Activated naive CD8-positive, alpha-beta T cell treated with anti-CD3 and anti-CD28 coated beads, Interleukin-2, amount 10 ng/mL, durations not matched to agents 7 days and 5 days (primary cell): ENCODE data around the gene OAS3. TPM values are rescaled to one million over a fixed set of nuclear protein-coding genes. Genes with fewer than 3 reads are reported as not detected.
"Not testable (repeated sequence)": the region's sequence is repeated elsewhere in the genome, so short reads cannot be mapped to it uniquely, and the experiment has no call there.

ENCODE experiments used
- ATAC-seq: fragments of 150-1000 bp; cut with Tn5 transposase; one replicate; pipeline ENCODE4 v1.10.0; 2021; ENCODE audit warnings: low read depth, moderate library complexity
- POLR2A ChIA-PET: fragments of 350-600 bp; sonication (Branson Sonifier 250); formaldehyde crosslinking; loops from one replicate; lab custom pipeline; 2021; ENCODE audit warnings: antibody characterized with exemption; lab: Charles Lee
- DNase-seq: peaks from one replicate; pipeline ENCODE4 v3.0.0; 2021
- H3K27ac Mint-ChIP-seq: one replicate; pipeline ENCODE4 v1.8.0; 2022; ENCODE audit warnings: mild to moderate bottlenecking, mixed read lengths
- H3K27me3 Mint-ChIP-seq: one replicate; pipeline ENCODE4 v1.8.0; 2022; ENCODE audit warnings: mild to moderate bottlenecking, moderate library complexity, mixed read lengths
- H3K36me3 Mint-ChIP-seq: one replicate; pipeline ENCODE4 v1.8.0; 2021; ENCODE audit warnings: mild to moderate bottlenecking, mixed read lengths
- H3K4me1 Mint-ChIP-seq: one replicate; pipeline ENCODE4 v1.8.0; 2021; ENCODE audit warnings: mixed read lengths
- H3K4me3 Mint-ChIP-seq: one replicate; pipeline ENCODE4 v1.8.0; 2022; ENCODE audit warnings: mild to moderate bottlenecking, moderate library complexity, mixed read lengths
- H3K9me3 Mint-ChIP-seq: one replicate; pipeline ENCODE4 v1.8.0; 2021; ENCODE audit warnings: mixed read lengths
- total RNA-seq, 2 experiments: library from RNA; stranded (reverse); gene quantifications; one replicate each; pipeline ENCODE4 v1.2.3, GENCODE V29; 2021

The OAS3 gene
- total RNA-seq, 2 experiments from 2014 or later, result 221 to 222 TPM

- Mint-ChIP-seq H3K27ac (peak overlapping the region; percentile 100), H3K9me3 (peaks cover 25% of the 10 kb centered on the region), H3K4me3 (peak overlapping the region; percentile 88), H3K4me1 (peaks cover 58% of the 10 kb centered on the region), H3K36me3 (peaks cover 72% of the 10 kb centered on the region), H3K27me3 (no peaks in the 10 kb centered on the region)
- DNase-seq (no peak), ATAC-seq (no peak)
- POLR2A ChIA-PET, result interaction anchor here (1.1 to 6.9 kb wide), 2 partner anchors 43 to 75 kb away, joined by 5 to 187 read pairs; partner anchors contain the start of gene OAS1
Observed at GRCh38 chr12:112980491-112981158, 42.4 kb downstream of the OAS3 start.

- ATAC-seq (no peak), DNase-seq (no peak)
- POLR2A ChIA-PET, result interaction anchor here (1.4 kb wide), 1 partner anchor 77 kb away, joined by 5 read pairs; no protein-coding TSS in a partner anchor
- Mint-ChIP-seq H3K4me3 (peak overlapping the region; percentile 33), H3K27me3 (no peaks in the 10 kb centered on the region), H3K27ac (peak overlapping the region; percentile 59), H3K4me1 (peaks cover 82% of the 10 kb centered on the region), H3K9me3 (peaks cover 25% of the 10 kb centered on the region), H3K36me3 (peaks cover 99% of the 10 kb centered on the region)
Observed at GRCh38 chr12:112985642-112986290, 47.5 kb downstream of the OAS3 start.

DNA sequence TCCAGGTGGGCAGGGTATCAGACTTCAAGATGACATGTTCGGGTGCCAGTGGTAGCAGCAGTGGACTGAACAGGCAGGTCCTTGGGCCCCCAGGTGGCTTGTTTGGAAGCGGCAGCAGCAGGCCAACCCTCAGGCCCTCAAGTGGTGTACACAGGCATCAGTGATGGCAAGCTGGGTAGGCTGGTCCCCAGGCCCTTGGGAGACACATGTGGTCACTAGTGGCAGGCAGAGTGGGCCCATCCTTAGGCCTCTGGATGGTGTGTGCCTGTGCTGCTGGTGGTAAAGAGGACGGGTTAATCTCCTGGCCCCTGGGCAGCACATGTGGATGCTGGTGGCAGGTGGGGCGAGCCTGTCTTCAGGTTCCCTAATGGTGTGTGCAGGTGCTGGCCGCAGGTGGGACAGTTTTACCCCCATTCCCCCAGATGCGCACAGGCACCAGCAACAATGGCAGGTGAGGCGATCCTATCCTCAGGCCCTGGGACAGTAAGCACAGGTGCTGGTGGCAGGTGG lies 48.1 kb downstream of the OAS3 start:
- DNase-seq (no peak), ATAC-seq (no peak)
- Mint-ChIP-seq H3K4me1 (peaks cover 81% of the 10 kb centered on the region), H3K9me3 (peaks cover 27% of the 10 kb centered on the region), H3K27ac (peak overlapping the region; percentile 59), H3K27me3 (no peaks in the 10 kb centered on the region), H3K36me3 (peaks cover 99% of the 10 kb centered on the region), H3K4me3 (peak overlapping the region; percentile 33)
- POLR2A ChIA-PET, result interaction anchor here (8.0 kb wide), 1 partner anchor 8 kb away, joined by 114 read pairs; the partner anchor contains the start of gene OAS2

DNA sequence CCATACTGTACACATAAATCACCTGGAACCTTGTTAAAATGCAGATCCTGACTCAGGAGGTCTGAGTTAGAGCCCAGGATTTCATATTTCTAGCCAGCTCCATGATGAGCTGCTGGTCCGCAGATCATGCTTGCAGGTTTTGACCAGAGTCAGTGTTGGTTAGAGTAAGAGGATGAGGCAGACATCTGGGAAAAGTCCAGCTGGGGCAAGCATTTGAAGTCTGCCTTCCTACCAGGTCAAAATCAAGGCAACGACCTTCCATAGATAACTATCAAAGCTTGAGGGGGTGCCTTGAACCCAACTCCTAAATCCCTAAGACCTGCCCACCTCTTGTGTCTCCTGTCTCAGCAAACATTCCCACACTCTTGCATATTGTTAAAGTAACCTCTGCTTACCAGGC lies 49.3 kb downstream of the OAS3 start:
- no peak for ATAC-seq
- Mint-ChIP-seq H3K4me1 (peaks cover 76% of the 10 kb centered on the region), H3K4me3 (no peak overlapping the region), H3K27ac (peak overlapping the region; percentile 74), H3K27me3 (no peaks in the 10 kb centered on the region), H3K36me3 (peaks cover 99% of the 10 kb centered on the region), H3K9me3 (peaks cover 20% of the 10 kb centered on the region)
- POLR2A ChIA-PET, result interaction anchor here (1.2 to 8.0 kb wide), 4 partner anchors 9 to 81 kb away, joined by 3 to 114 read pairs (median 9); partner anchors contain the start of genes OAS1, OAS2 and OAS3
- DNase-seq, result no peak

DNA sequence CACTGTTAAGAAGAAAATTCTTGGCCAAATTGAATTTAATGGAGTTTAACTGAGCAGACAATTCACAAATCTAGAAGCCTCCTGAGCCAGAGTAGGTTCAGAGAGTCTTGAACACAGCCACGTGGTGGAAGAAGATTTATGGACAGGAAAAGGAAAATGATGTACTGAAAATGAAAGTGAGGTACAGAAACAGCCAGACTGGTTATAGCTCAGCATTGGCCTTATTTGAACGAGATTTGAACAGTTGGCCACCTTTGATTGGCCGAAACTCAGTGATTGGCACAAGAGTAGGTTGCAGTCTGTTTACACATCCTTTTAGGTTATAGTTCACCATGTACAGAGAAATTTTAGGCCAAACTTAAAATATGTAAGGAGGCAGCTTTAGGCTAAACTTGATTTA lies 50.0 kb downstream of the OAS3 start:
- no peak for DNase-seq
- no peaks in the 10 kb centered on the region for H3K27me3 Mint-ChIP-seq
- H3K27ac Mint-ChIP-seq, result peak overlapping the region; percentile 74
- H3K4me3 Mint-ChIP-seq, result peak overlapping the region; percentile 13
- peaks cover 17% of the 10 kb centered on the region for H3K9me3 Mint-ChIP-seq
- peaks cover 75% of the 10 kb centered on the region for H3K4me1 Mint-ChIP-seq
- POLR2A ChIA-PET, result interaction anchor here (0.6 to 8.0 kb wide), 5 partner anchors 10 to 86 kb away, joined by 3 to 114 read pairs (median 4); partner anchors contain the start of genes OAS1, OAS2 and OAS3
- ATAC-seq, result peak; percentile 77
- H3K36me3 Mint-ChIP-seq, result peaks cover 98% of the 10 kb centered on the region

DNA sequence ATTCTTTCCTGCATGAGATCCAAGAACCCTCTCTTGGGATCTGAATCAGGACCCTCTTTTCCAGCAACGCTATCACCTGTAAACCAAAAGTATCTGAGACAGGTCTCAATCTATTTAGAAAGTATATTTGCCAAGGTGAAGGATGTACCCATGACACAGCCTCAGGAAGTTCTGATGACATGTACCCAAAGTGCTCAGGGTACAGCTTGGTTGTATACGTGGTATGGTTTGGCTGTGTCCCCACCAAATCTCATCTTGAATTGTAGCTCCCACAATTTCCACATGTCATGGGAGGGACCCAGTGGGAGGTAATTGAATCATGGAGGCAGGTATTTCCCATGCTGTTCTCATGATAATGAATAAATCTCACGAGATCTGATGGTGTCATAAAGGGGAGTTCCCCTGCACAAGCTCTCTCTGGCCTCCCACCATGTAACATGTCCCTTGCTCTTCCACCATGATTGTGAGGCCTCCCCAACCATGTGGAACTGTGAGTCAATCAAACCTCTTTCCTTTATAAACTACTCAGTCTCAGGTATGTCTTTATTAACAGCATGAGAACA lies 50.6 kb downstream of the OAS3 start:
- DNase-seq, ATAC-seq, H3K4me3 Mint-ChIP-seq, H3K27me3 Mint-ChIP-seq: not testable (repeated sequence)
- POLR2A ChIA-PET, result interaction anchor here (0.6 to 8.0 kb wide), 6 partner anchors 10 to 89 kb away, joined by 3 to 114 read pairs (median 4); partner anchors contain the start of genes OAS1, OAS2 and OAS3
- H3K9me3 Mint-ChIP-seq, result peaks cover 15% of the 10 kb centered on the region
- peaks cover 72% of the 10 kb centered on the region for H3K4me1 Mint-ChIP-seq
- H3K27ac Mint-ChIP-seq, result peak overlapping the region; percentile 74
- H3K36me3 Mint-ChIP-seq, result peaks cover 96% of the 10 kb centered on the region

GRCh38 chr12:112989806-112990205 lies 51.5 kb downstream of the OAS3 start:
- Mint-ChIP-seq H3K27me3 (no peaks in the 10 kb centered on the region), H3K9me3 (peaks cover 9% of the 10 kb centered on the region), H3K27ac (peak overlapping the region; percentile 67), H3K4me1 (peaks cover 67% of the 10 kb centered on the region), H3K4me3 (no peak overlapping the region), H3K36me3 (peaks cover 91% of the 10 kb centered on the region)
- ATAC-seq (no peak), DNase-seq (no peak)
- POLR2A ChIA-PET, result interaction anchor here (0.6 to 8.0 kb wide), 3 partner anchors 11 to 100 kb away, joined by 3 to 114 read pairs (median 3); partner anchors contain the start of genes OAS1 and OAS2

GRCh38 chr12:112992541-112993398 lies 54.5 kb downstream of the OAS3 start:
- peak; percentile 34 for ATAC-seq
- peaks cover 43% of the 10 kb centered on the region for H3K4me1 Mint-ChIP-seq
- H3K9me3 Mint-ChIP-seq, result peaks cover 4% of the 10 kb centered on the region
- POLR2A ChIA-PET, result interaction anchor here (0.6 to 8.0 kb wide), 7 partner anchors 8 to 92 kb away, joined by 3 to 114 read pairs (median 4); partner anchors contain the start of gene OAS2
- DNase-seq, result peak; percentile 67
- peak overlapping the region; percentile 28 for H3K27ac Mint-ChIP-seq
- no peaks in the 10 kb centered on the region for H3K27me3 Mint-ChIP-seq
- peaks cover 93% of the 10 kb centered on the region for H3K36me3 Mint-ChIP-seq
- H3K4me3 Mint-ChIP-seq, result no peak overlapping the region

DNA sequence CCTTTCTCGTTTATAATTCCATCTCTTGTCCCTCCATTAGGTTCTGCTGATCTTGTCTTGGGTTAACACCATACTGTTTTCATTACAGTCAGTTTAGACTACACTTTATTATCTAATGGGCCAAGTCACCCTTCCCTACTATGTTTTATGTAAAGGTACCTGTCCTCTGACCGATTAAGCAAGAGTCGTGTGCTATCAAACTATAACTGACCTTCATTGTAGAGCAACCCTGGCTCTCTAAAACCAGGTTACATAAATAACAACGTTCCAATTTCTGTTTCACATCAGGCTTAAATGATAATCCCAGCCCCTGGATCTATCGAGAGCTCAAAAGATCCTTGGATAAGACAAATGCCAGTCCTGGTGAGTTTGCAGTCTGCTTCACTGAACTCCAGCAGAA lies 56.7 kb downstream of the OAS3 start:
- POLR2A ChIA-PET, result no interaction called here
- peaks cover 28% of the 10 kb centered on the region for H3K4me1 Mint-ChIP-seq
- no peak for ATAC-seq

DNA sequence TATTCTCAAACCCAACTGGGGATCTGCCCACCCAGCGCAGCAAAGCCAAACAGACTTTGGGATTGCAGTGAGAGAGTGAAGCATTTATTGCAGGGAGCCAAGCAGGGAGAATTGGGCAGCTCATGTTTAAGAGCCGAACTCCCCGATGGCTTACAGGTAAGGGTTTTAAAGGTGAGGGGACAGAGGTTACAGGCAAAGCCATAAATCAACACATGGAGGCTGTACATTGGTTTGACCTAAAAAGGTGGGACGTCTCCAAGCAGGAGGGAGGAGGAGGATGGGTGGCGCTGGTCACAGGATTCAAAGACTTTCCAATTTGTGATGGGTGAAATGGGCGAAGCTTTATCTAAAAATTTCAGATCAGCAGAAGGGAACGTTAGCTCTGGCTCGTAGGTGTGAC lies 58.2 kb downstream of the OAS3 start:
- ATAC-seq (no peak), DNase-seq (no peak)
- Mint-ChIP-seq H3K4me3 (no peak overlapping the region), H3K9me3 (peaks cover 1% of the 10 kb centered on the region), H3K27ac (no peak overlapping the region), H3K4me1 (peaks cover 22% of the 10 kb centered on the region), H3K27me3 (no peaks in the 10 kb centered on the region), H3K36me3 (peaks cover 90% of the 10 kb centered on the region)
- POLR2A ChIA-PET, result no interaction called here

More for the DNA sequence above, 56.7 kb downstream of the OAS3 start:
- Mint-ChIP-seq H3K9me3 (peaks cover 4% of the 10 kb centered on the region), H3K36me3 (peaks cover 93% of the 10 kb centered on the region), H3K4me3 (no peak overlapping the region), H3K27ac (peak overlapping the region; percentile 43), H3K27me3 (no peaks in the 10 kb centered on the region)
- DNase-seq, result no peak

DNA sequence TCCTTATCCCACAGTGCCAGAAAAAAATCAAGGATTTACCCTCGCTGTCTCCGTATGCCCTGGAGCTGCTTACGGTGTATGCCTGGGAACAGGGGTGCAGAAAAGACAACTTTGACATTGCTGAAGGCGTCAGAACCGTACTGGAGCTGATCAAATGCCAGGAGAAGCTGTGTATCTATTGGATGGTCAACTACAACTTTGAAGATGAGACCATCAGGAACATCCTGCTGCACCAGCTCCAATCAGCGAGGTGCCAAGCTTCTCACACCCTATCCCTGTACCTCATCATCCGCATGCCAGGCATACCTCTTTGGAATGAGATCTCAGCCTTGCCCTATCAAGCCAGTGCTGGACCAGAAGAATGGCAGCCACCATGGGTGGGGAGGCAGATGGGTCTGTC lies 59.2 kb downstream of the OAS3 start:
- POLR2A ChIA-PET, result interaction anchor here (1.3 kb wide), 1 partner anchor 20 kb away, joined by 5 read pairs; the partner anchor contains the start of gene OAS2
- ATAC-seq, result no peak
- Mint-ChIP-seq H3K27me3 (no peaks in the 10 kb centered on the region), H3K9me3 (no peaks in the 10 kb centered on the region), H3K4me3 (no peak overlapping the region), H3K4me1 (peaks cover 16% of the 10 kb centered on the region), H3K27ac (no peak overlapping the region), H3K36me3 (peaks cover 84% of the 10 kb centered on the region)
- DNase-seq, result no peak
